IMR-90 (cell line): ENCODE results near the gene NALCN. TPM values are rescaled to one million over a fixed set of nuclear protein-coding genes. Genes with fewer than 3 reads are reported as not detected.

ENCODE experiments used
- ATAC-seq: fragments of 200-7000 bp; cut with Tn5 transposase; 2 replicates; pipeline ENCODE4 v1.9.1; 2020; ENCODE audit warnings: low read depth, mild to moderate bottlenecking, moderate library complexity
- BruUV-seq: library from RNA; stranded (reverse); fragments of 400-500 nt; replicated peaks from 2 replicates; lab custom pipeline; 2021; lab: Mats Ljungman, UMichigan
- CTCF ChIA-PET: fragments of 300-600 bp; formaldehyde crosslinking; extraction: SDS; loops from one replicate; lab custom pipeline; 2021; ENCODE audit warnings: antibody characterized with exemption; lab: Yijun Ruan, JAX
- POLR2A ChIA-PET: fragments of 300-600 bp; sonication (Branson Sonifier 250); formaldehyde crosslinking; loops from one replicate; lab custom pipeline; 2022; ENCODE audit warnings: antibody characterized with exemption; ENCODE audit not compliant: unreplicated experiment; lab: Charles Lee
- DNase-seq: peaks from one replicate; pipeline ENCODE4 v3.0.0; 2013
- H2AFZ ChIP-seq: replicated peaks from 2 replicates; pipeline ENCODE3; 2013; ENCODE audit warnings: low read length, mild to moderate bottlenecking; ENCODE audit not compliant: poor library complexity
- H2AK5ac ChIP-seq: 2 replicates; pipeline ENCODE4 v1.6.1; 2013; ENCODE audit warnings: low read depth, low read length, inconsistent platforms
- H2AK9ac ChIP-seq: replicated peaks from 2 replicates; pipeline ENCODE3; 2013; ENCODE audit warnings: mild to moderate bottlenecking, low read depth, low read length, moderate library complexity; ENCODE audit not compliant: poor library complexity
- H2BK120ac ChIP-seq: 2 replicates; pipeline ENCODE4 v1.6.1; 2013; ENCODE audit warnings: low read depth, low read length, inconsistent platforms
- H2BK15ac ChIP-seq: 3 replicates; pipeline ENCODE4 v1.6.1; 2013; ENCODE audit warnings: low read depth, low read length, inconsistent platforms
- H2BK20ac ChIP-seq: 2 replicates; pipeline ENCODE4 v1.6.1; 2013; ENCODE audit warnings: low read depth, mild to moderate bottlenecking, inconsistent platforms, low read length, moderate library complexity
- H2BK5ac ChIP-seq: 2 replicates; pipeline ENCODE4 v1.6.1; 2013; ENCODE audit warnings: mild to moderate bottlenecking, low read depth, low read length, inconsistent platforms; ENCODE audit not compliant: poor library complexity, severe bottlenecking
- H3K14ac ChIP-seq: replicated peaks from 2 replicates; pipeline ENCODE4 v1.6.1; 2013; ENCODE audit warnings: low read depth, low read length, inconsistent platforms
- H3K18ac ChIP-seq: 2 replicates; pipeline ENCODE4 v1.6.1; 2013; ENCODE audit warnings: low read depth, low read length, control low read depth
- H3K23ac ChIP-seq: 2 replicates; pipeline ENCODE4 v1.6.1; 2013; ENCODE audit warnings: low read depth, low read length, inconsistent platforms
- H3K27ac ChIP-seq: 2 replicates; pipeline ENCODE4 v1.5.1; 2013; ENCODE audit warnings: mild to moderate bottlenecking, control low read depth, low read length; ENCODE audit not compliant: insufficient read depth
- H3K27me3 ChIP-seq: 2 replicates; pipeline ENCODE4 v1.6.1; 2013; ENCODE audit warnings: low read length; ENCODE audit not compliant: control insufficient read depth, insufficient read depth
- H3K36me3 ChIP-seq: 2 replicates; pipeline ENCODE4 v1.6.1; 2013; ENCODE audit warnings: low read length, mixed read lengths; ENCODE audit not compliant: control insufficient read depth, insufficient read depth
- H3K4ac ChIP-seq: 2 replicates; pipeline ENCODE4 v1.6.1; 2013; ENCODE audit warnings: low read depth, low read length, inconsistent platforms
- H3K4me1 ChIP-seq: 2 replicates; pipeline ENCODE4 v1.6.1; 2013; ENCODE audit warnings: low read length, mixed read lengths; ENCODE audit not compliant: control insufficient read depth, insufficient read depth
- H3K4me2 ChIP-seq: 2 replicates; pipeline ENCODE4 v1.6.1; 2013; ENCODE audit warnings: low read depth, mild to moderate bottlenecking, control low read depth, low read length, moderate library complexity
- H3K4me3 ChIP-seq: 2 replicates; pipeline ENCODE4 v1.5.1; 2013; ENCODE audit warnings: low read depth, mild to moderate bottlenecking, control low read depth, low read length, moderate library complexity; ENCODE audit not compliant: insufficient read depth
- H3K56ac ChIP-seq: 2 replicates; pipeline ENCODE4 v1.6.1; 2013; ENCODE audit warnings: low read length, inconsistent platforms; ENCODE audit not compliant: insufficient read depth; ENCODE audit errors: extremely low read depth
- H3K79me1 ChIP-seq, 2 experiments: 2 replicates each; pipeline ENCODE4 v1.6.1; 2013; ENCODE audit warnings: low read length in 2 of 2, inconsistent platforms in 1 of 2, low read depth in 1 of 2
- H3K9ac ChIP-seq: 2 replicates; pipeline ENCODE4 v1.6.1; 2013; ENCODE audit warnings: low read depth, low read length, control low read depth
- H3K9me1 ChIP-seq: 2 replicates; pipeline ENCODE4 v1.6.1; 2013; ENCODE audit warnings: low read length, inconsistent platforms; ENCODE audit not compliant: insufficient read depth
- H3K9me3 ChIP-seq: 2 replicates; pipeline ENCODE4 v1.6.1; 2013; ENCODE audit warnings: low read length; ENCODE audit not compliant: control insufficient read depth, insufficient read depth
- H4K20me1 ChIP-seq: 2 replicates; pipeline ENCODE4 v1.6.1; 2013; ENCODE audit warnings: low read length, inconsistent platforms; ENCODE audit not compliant: insufficient read depth
- H4K5ac ChIP-seq: 2 replicates; pipeline ENCODE4 v1.6.1; 2013; ENCODE audit warnings: mild to moderate bottlenecking, low read depth, low read length, control low read depth
- H4K8ac ChIP-seq, 2 experiments: 2 replicates each; pipeline ENCODE4 v1.6.1; 2013; ENCODE audit warnings: low read depth in 2 of 2, low read length in 2 of 2, control low read depth in 1 of 2, inconsistent platforms in 1 of 2
- H4K91ac ChIP-seq: 2 replicates; pipeline ENCODE4 v1.6.1; 2013; ENCODE audit warnings: low read depth, low read length, inconsistent platforms; ENCODE audit not compliant: insufficient read depth
- BHLHE40 ChIP-seq: fragments of 150-350 bp; IDR thresholded peaks from 2 replicates; pipeline ENCODE4 v1.6.1; 2016; ENCODE audit warnings: mild to moderate bottlenecking, low read depth, low read length
- CEBPB ChIP-seq: IDR thresholded peaks from 2 replicates; pipeline ENCODE4 v1.6.1; 2012; ENCODE audit warnings: low read depth, low read length, improper control_type of control experiment
- CHD1 ChIP-seq: IDR thresholded peaks from 2 replicates; pipeline ENCODE4 v1.6.1; 2012; ENCODE audit warnings: low read depth, low read length, improper control_type of control experiment
- CTCF ChIP-seq: conservative IDR thresholded peaks from 2 replicates; pipeline ENCODE4 v1.5.1; 2012; ENCODE audit warnings: mild to moderate bottlenecking, low read depth, low read length, improper control_type of control experiment
- ELK1 ChIP-seq: fragments of 150-350 bp; IDR thresholded peaks from 2 replicates; pipeline ENCODE4 v1.6.1; 2016; ENCODE audit warnings: low read depth, mild to moderate bottlenecking, low read length, moderate library complexity, borderline replicate concordance
- FOS ChIP-seq: fragments of 150-350 bp; IDR thresholded peaks from 2 replicates; pipeline ENCODE4 v1.6.1; 2016; ENCODE audit warnings: low read depth, low read length
- MAFK ChIP-seq: IDR thresholded peaks from 2 replicates; pipeline ENCODE4 v1.6.1; 2012; ENCODE audit warnings: low read depth, low read length, improper control_type of control experiment
- MAZ ChIP-seq: IDR thresholded peaks from 2 replicates; pipeline ENCODE4 v1.6.1; 2012; ENCODE audit warnings: low read depth, mild to moderate bottlenecking, low read length, improper control_type of control experiment, moderate library complexity, borderline replicate concordance
- MXI1 ChIP-seq: IDR thresholded peaks from 2 replicates; pipeline ENCODE4 v1.6.1; 2012; ENCODE audit warnings: low read depth, mild to moderate bottlenecking, low read length, moderate library complexity, borderline replicate concordance
- NFE2L2 ChIP-seq: fragments of 150-350 bp; IDR thresholded peaks from 2 replicates; pipeline ENCODE4 v1.6.1; 2016; ENCODE audit warnings: low read depth, mild to moderate bottlenecking, low read length
- POLR2A ChIP-seq: IDR thresholded peaks from 2 replicates; pipeline ENCODE4 v1.6.1; 2012; ENCODE audit warnings: mild to moderate bottlenecking, low read depth, low read length
- RAD21 ChIP-seq: IDR thresholded peaks from 2 replicates; pipeline ENCODE4 v1.6.1; 2012; ENCODE audit warnings: low read length, improper control_type of control experiment
- RCOR1 ChIP-seq: IDR thresholded peaks from 2 replicates; pipeline ENCODE4 v1.6.1; 2012; ENCODE audit warnings: mild to moderate bottlenecking, low read length, improper control_type of control experiment; ENCODE audit not compliant: insufficient replicate concordance
- RFX5 ChIP-seq: IDR thresholded peaks from 2 replicates; pipeline ENCODE4 v1.8.0; 2012; ENCODE audit warnings: low read depth, mild to moderate bottlenecking, low read length, moderate library complexity
- SMC3 ChIP-seq: fragments of 150-350 bp; IDR thresholded peaks from 2 replicates; pipeline ENCODE4 v1.6.1; 2016; ENCODE audit warnings: low read depth, mild to moderate bottlenecking, antibody characterized with exemption, low read length, moderate library complexity
- USF2 ChIP-seq: fragments of 150-350 bp; IDR thresholded peaks from 2 replicates; pipeline ENCODE4 v1.6.1; 2017; ENCODE audit warnings: mild to moderate bottlenecking, antibody characterized with exemption, low read length, low read depth
- WGBS, 2 experiments: methylation state at CpG; one replicate each; pipeline versions ENCODE4 v1.1.5 to v1.1.7; 2013; ENCODE audit warnings: missing lambda C conversion rate in 2 of 2; ENCODE audit not compliant: insufficient read length in 1 of 2; ENCODE audit errors: extremely low coverage in 2 of 2; 5-methylcytosine and 5-hydroxymethylcytosine counted together
- dilution Hi-C: fragments of 300-500 bp; cut with HindIII; formaldehyde crosslinking; loops from one replicate; pipeline ENCODE4 v1.14.3; 2018; ENCODE audit warnings: low sequenced_read_pairs; ENCODE audit not compliant: unreplicated experiment
- in situ Hi-C: fragments of 300-500 bp; cut with MboI; formaldehyde crosslinking; loops from 3 replicates; pipeline ENCODE4 v1.14.3; 2019; ENCODE audit warnings: low sequenced_read_pairs, inconsistent platforms, mixed read lengths
- intact Hi-C: fragments of 100-400 bp; cut with micrococcal nuclease; formaldehyde crosslinking; loops from 2 replicates; pipeline ENCODE4 v1.10.0; 2022
- polyA plus RNA-seq, 3 experiments: library from polyadenylated mRNA; depleted of rRNA; stranded (reverse); fragments of >200 nt; gene quantifications; 2 replicates each; pipeline ENCODE4 v1.2.3, GENCODE V29; 2012; ENCODE audit warnings: low replicate concordance in 1 of 3
- total RNA-seq: library from RNA; depleted of rRNA; stranded (reverse); fragments of >200 nt; gene quantifications from 2 replicates; pipeline ENCODE4 v1.2.3, GENCODE V29; 2012

Gene NALCN
- total and polyA plus RNA-seq, 2 of the 4 experiments (the other 2 are of a cell fraction) = 2.9 to 4.8 TPM

GRCh38 chr13:101150998-101151397, 265.3 kb downstream of the NALCN start:
- dilution Hi-C loops = no loop called here
- Histone ChIP-seq H2AK9ac (no peak overlapping the region), H3K79me1 (no peaks in the 10 kb centered on the region), H3K4me3 (no peak overlapping the region), H2AK5ac (no peak overlapping the region), H3K23ac (no peak overlapping the region), H3K27me3 (no peaks in the 10 kb centered on the region), H2BK15ac (no peak overlapping the region), H3K9me1 (no peaks in the 10 kb centered on the region), H3K27ac (no peak overlapping the region), H3K4me2 (peak overlapping the region; percentile 5; the same call in 1 of the 2 replicates), H4K8ac (no peak overlapping the region), H3K4ac (no peak overlapping the region), H3K9ac (no peak overlapping the region), H3K4me1 (peaks cover 5% of the 10 kb centered on the region), H2AFZ (no peak overlapping the region), H4K20me1 (no peaks in the 10 kb centered on the region), H2BK120ac (peak overlapping the region; percentile 4; the same call in 1 of the 2 replicates), H3K56ac (no peak overlapping the region), H3K9me3 (no peaks in the 10 kb centered on the region), H2BK20ac (no peak overlapping the region), H3K36me3 (no peaks in the 10 kb centered on the region), H3K14ac (no peak overlapping the region), H2BK5ac (no peak overlapping the region), H4K5ac (no peak overlapping the region), H3K18ac (no peak overlapping the region), H4K91ac (peak overlapping the region; percentile 26; the same call in 1 of the 2 replicates)
- POLR2A ChIA-PET = no interaction called here
- in situ Hi-C loops = loop anchor here (5.0 kb wide), 1 partner anchor 321 kb away; no protein-coding TSS in a partner anchor
- DNase-seq = peak; percentile 24
- 60% methylated on average over 4 of the region's 7 CpGs; no CpG with 5 or more reads in 1 of the 2 experiments for WGBS, 2 experiments
- 0 out of 2 replicates have a peak, but pooled peaks have one; percentile 46 for ATAC-seq
- BruUV-seq = no TSS peak
- CTCF ChIA-PET = interaction anchor here (1.1 to 1.8 kb wide), 2 partner anchors 301 to 607 kb away, joined by 4 to 6 read pairs; partner anchors contain the start of gene ITGBL1
- no peak for TF ChIP-seq POLR2A
- no peak for TF ChIP-seq NFE2L2
- no peak for TF ChIP-seq RFX5
- no peak for TF ChIP-seq MAFK
- no peak for TF ChIP-seq FOS
- no peak for TF ChIP-seq MAZ
- no peak for TF ChIP-seq USF2
- TF ChIP-seq MXI1 = no peak
- no peak for TF ChIP-seq ELK1
- no peak for TF ChIP-seq CEBPB
- TF ChIP-seq SMC3 = no peak
- no peak for TF ChIP-seq RAD21
- no peak for TF ChIP-seq RCOR1
- TF ChIP-seq CTCF = no peak
- no peak for TF ChIP-seq CHD1
- no peak for TF ChIP-seq BHLHE40
- intact Hi-C loops = loop anchor here (1.0 to 5.0 kb wide), 4 partner anchors 156 to 323 kb away; partner anchors contain the start of gene NALCN
